KMS-11 (cell line): ENCODE results near the gene LEP.

Experiments
- H2AFZ ChIP-seq: fragments of 200-600 bp; sonication (generic); 2 replicates; pipeline ENCODE4 v1.6.1; 2016; ENCODE audit warnings: antibody characterized with exemption, mixed run types, low read depth
- H3K27ac ChIP-seq: fragments of 200-600 bp; sonication (generic); 2 replicates; pipeline ENCODE4 v1.6.1; 2016; ENCODE audit warnings: mild to moderate bottlenecking, mixed run types
- H3K27me3 ChIP-seq: fragments of 200-600 bp; sonication (generic); 2 replicates; pipeline ENCODE4 v1.6.1; 2017; ENCODE audit warnings: mild to moderate bottlenecking, low read depth, mixed run types, moderate library complexity; ENCODE audit not compliant: insufficient read depth
- H3K36me3 ChIP-seq: fragments of 200-600 bp; sonication (generic); 2 replicates; pipeline ENCODE4 v1.6.1; 2017; ENCODE audit warnings: mild to moderate bottlenecking, mixed run types; ENCODE audit not compliant: insufficient read depth
- H3K4me1 ChIP-seq: fragments of 200-600 bp; sonication (generic); 2 replicates; pipeline ENCODE4 v1.6.1; 2016; ENCODE audit warnings: mild to moderate bottlenecking, low read depth, mixed run types; ENCODE audit not compliant: poor library complexity, severe bottlenecking
- H3K4me2 ChIP-seq: fragments of 200-600 bp; sonication (generic); 2 replicates; pipeline ENCODE4 v1.7.0; 2016; ENCODE audit warnings: mild to moderate bottlenecking, mixed run types
- H3K4me3 ChIP-seq: fragments of 200-600 bp; sonication (generic); IDR thresholded peaks from 2 replicates; pipeline ENCODE4 v1.6.1; 2017; ENCODE audit warnings: low read depth, low read length, mixed read lengths; ENCODE audit not compliant: insufficient read depth
- H3K79me2 ChIP-seq: fragments of 200-600 bp; sonication (generic); 2 replicates; pipeline ENCODE4 v1.6.1; 2016; ENCODE audit warnings: low read depth, mixed run types; ENCODE audit not compliant: insufficient read depth
- H3K9ac ChIP-seq: fragments of 200-600 bp; sonication (generic); 2 replicates; pipeline ENCODE4 v1.6.1; 2016; ENCODE audit warnings: mild to moderate bottlenecking, mixed run types
- H4K20me1 ChIP-seq: fragments of 200-600 bp; sonication (generic); 2 replicates; pipeline ENCODE4 v1.6.1; 2016; ENCODE audit warnings: mild to moderate bottlenecking, mixed run types; ENCODE audit not compliant: insufficient read depth
- TF ChIP-seq, protein P1 (sequence below): fragments of 200-600 bp; sonication (generic); conservative IDR thresholded peaks from 2 replicates; pipeline ENCODE4 v1.6.1; 2017; ENCODE audit warnings: low read depth, mild to moderate bottlenecking, antibody characterized with exemption, low read length, moderate library complexity, mixed read lengths

Gene LEP

DNA sequence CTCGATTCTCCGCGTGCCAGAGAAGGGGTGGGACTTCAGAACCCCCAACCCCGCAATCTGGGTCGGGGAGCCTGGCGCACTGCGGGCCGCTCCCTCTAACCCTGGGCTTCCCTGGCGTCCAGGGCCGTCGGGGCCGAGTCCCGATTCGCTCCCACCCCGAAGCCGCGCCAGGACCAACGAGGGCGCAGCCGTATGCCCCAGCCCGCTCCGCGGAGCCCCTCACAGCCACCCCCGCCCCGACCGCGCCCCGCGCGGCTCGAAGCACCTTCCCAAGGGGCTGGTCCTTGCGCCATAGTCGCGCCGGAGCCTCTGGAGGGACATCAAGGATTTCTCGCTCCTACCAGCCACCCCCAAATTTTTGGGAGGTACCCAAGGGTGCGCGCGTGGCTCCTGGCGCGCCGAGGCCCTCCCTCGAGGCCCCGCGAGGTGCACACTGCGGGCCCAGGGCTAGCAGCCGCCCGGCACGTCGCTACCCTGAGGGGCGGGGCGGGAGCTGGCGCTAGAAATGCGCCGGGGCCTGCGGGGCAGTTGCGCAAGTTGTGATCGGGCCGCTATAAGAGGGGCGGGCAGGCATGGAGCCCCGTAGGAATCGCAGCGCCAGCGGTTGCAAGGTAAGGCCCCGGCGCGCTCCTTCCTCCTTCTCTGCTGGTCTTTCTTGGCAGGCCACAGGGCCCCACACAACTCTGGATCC, at the start of gene LEP:
Gene LEP, plus strand, starts transcription at position 583 of the 691 bp plus-strand sequence. CDS start 10,741 bp downstream, outside the sequence.
- H3K4me1 ChIP-seq: peaks cover 14% of the 10 kb centered on the region
- no peak within 1 kb of the TSS for H3K4me3 ChIP-seq
- H2AFZ ChIP-seq: no peak within 1 kb of the TSS
- H3K4me2 ChIP-seq: no peak within 1 kb of the TSS
- H3K27me3 ChIP-seq: no peaks in the 10 kb centered on the region
- no peak within 1 kb of the TSS for H3K9ac ChIP-seq
- no peaks in the 10 kb centered on the region for H3K79me2 ChIP-seq
- no peaks in the 10 kb centered on the region for H4K20me1 ChIP-seq
- TF ChIP-seq, protein P1, sequence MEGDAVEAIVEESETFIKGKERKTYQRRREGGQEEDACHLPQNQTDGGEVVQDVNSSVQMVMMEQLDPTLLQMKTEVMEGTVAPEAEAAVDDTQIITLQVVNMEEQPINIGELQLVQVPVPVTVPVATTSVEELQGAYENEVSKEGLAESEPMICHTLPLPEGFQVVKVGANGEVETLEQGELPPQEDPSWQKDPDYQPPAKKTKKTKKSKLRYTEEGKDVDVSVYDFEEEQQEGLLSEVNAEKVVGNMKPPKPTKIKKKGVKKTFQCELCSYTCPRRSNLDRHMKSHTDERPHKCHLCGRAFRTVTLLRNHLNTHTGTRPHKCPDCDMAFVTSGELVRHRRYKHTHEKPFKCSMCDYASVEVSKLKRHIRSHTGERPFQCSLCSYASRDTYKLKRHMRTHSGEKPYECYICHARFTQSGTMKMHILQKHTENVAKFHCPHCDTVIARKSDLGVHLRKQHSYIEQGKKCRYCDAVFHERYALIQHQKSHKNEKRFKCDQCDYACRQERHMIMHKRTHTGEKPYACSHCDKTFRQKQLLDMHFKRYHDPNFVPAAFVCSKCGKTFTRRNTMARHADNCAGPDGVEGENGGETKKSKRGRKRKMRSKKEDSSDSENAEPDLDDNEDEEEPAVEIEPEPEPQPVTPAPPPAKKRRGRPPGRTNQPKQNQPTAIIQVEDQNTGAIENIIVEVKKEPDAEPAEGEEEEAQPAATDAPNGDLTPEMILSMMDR: no peak
- no peak within 1 kb of the TSS for H3K27ac ChIP-seq
- H3K36me3 ChIP-seq: no peaks in the 10 kb centered on the region

DNA sequence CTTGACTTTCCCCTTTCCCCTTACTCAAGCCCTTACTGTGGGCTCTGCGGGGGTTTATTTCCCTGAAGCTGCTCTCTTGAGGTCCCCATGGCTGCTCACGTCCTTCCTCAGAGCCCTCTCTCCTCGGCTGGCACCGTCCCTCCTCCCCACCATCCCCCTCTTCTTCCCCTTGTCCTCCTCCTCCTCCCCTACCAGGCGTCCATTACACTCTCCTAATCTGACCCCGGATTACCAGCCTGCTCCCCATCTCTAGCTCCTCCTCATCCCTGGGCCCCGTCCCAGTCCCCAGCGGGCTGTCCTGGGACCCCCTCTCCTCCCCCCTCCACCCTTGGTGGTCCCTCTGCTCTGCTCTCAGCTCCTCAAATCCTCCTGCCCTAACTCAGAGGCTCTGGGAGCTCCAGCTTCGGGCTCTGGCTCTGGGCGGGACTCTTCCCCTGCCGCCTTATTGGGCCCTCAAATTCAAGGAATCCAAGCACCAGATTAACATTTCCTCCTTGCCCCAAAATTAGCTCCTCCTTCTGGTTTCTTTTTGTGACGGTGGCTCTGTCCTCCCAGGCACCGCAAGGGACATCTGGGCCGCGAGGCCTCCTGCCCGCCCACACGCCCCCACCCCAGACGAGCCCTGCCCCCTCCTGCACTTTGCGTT, 48.5 kb upstream of the LEP start:
- H3K4me2 ChIP-seq: no peak overlapping the region

DNA sequence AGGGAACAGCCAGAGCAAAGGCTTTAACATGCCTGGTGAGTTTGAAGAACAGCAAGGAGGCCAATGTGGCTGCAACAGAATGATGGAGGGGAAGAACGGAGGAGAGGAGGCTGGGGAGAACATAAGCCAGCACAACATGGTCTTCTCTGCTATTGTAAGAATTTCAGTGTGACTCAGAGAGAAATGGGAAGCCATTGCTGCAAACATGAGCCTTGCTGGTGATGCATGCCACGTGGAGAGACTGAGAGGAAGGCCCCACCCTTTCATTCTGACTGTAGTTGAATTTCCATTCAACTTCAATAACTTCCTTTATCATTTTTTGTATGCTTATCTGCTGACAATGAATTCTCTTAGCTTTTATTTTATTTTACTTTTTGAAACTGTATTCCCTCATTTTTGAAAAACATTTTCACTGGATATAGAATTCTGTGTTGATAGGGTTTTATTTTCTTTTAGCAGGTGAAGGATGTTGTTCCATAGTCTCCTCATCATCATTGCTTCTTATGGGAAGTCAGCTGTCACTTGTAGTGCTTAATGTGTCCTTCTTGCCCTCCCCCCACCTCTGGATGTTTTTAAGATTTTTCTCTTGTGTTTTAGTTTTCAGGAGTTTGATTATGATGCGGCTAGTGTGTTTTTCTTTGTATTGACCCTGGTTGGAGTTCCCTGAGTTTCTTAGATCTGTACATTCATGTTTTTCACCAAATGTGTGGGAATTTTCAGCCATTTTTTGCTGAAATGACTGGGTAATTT, 46.4 kb upstream of the LEP start:
- TF ChIP-seq, protein P1: no peak
- H3K27me3 ChIP-seq: no peaks in the 10 kb centered on the region
- no peaks in the 10 kb centered on the region for H3K79me2 ChIP-seq
- no peak overlapping the region for H2AFZ ChIP-seq
- no peak overlapping the region for H3K4me3 ChIP-seq
- H3K4me2 ChIP-seq: no peak overlapping the region
- H3K36me3 ChIP-seq: no peaks in the 10 kb centered on the region
- no peak overlapping the region for H3K9ac ChIP-seq
- no peaks in the 10 kb centered on the region for H4K20me1 ChIP-seq
- no peaks in the 10 kb centered on the region for H3K4me1 ChIP-seq
- H3K27ac ChIP-seq: no peak overlapping the region

More for the DNA sequence above, 48.5 kb upstream of the LEP start:
- no peaks in the 10 kb centered on the region for H3K4me1 ChIP-seq
- TF ChIP-seq, protein P1: no peak
- no peak overlapping the region for H3K9ac ChIP-seq
- no peaks in the 10 kb centered on the region for H3K27me3 ChIP-seq
- no peaks in the 10 kb centered on the region for H3K79me2 ChIP-seq
- no peaks in the 10 kb centered on the region for H3K36me3 ChIP-seq
- no peak overlapping the region for H2AFZ ChIP-seq
- no peaks in the 10 kb centered on the region for H4K20me1 ChIP-seq
- no peak overlapping the region for H3K27ac ChIP-seq
- H3K4me3 ChIP-seq: no peak overlapping the region

DNA sequence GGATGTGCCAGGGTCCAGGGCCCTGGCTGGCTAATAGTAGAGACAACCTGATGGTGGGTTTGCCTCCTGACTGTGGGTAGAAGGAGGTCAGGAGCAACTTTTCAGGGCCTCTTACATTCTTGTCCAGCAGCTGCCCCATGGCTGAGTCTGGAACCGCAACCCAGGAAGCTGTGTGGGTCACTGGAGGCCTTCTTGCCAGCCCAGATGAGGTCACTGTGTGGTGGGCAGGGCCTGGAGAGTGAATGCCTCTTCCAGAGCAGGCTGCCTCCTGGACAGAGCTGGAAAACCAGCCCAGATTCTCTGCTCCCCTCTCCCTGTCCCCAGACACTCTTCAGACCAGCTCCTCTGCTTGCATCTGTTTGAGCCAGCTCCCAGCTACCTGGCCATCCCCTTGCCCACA, 43.5 kb upstream of the LEP start:
- H3K36me3 ChIP-seq: no peaks in the 10 kb centered on the region
- no peaks in the 10 kb centered on the region for H4K20me1 ChIP-seq

More for the DNA sequence above, 43.5 kb upstream of the LEP start:
- Histone ChIP-seq H3K9ac (no peak overlapping the region), H3K4me2 (no peak overlapping the region), H3K4me3 (no peak overlapping the region), H3K79me2 (no peaks in the 10 kb centered on the region), H3K27me3 (no peaks in the 10 kb centered on the region), H3K4me1 (no peaks in the 10 kb centered on the region), H3K27ac (no peak overlapping the region), H2AFZ (no peak overlapping the region)
- TF ChIP-seq, protein P1: no peak
